IMR-90 (cell line): ENCODE data around the gene SALL4. TPM values are rescaled to one million over a fixed set of nuclear protein-coding genes. Genes with fewer than 3 reads are reported as not detected.

Experiments used
- ATAC-seq: fragments of 200-7000 bp; cut with Tn5 transposase; 2 replicates; pipeline ENCODE4 v1.9.1; 2020; ENCODE audit warnings: low read depth, mild to moderate bottlenecking, moderate library complexity
- BruUV-seq: library from RNA; stranded (reverse); fragments of 400-500 nt; replicated peaks from 2 replicates; lab custom pipeline; 2021; lab: Mats Ljungman, UMichigan
- CTCF ChIA-PET: fragments of 300-600 bp; formaldehyde crosslinking; extraction: SDS; loops from one replicate; lab custom pipeline; 2021; ENCODE audit warnings: antibody characterized with exemption; lab: Yijun Ruan, JAX
- POLR2A ChIA-PET: fragments of 300-600 bp; sonication (Branson Sonifier 250); formaldehyde crosslinking; loops from one replicate; lab custom pipeline; 2022; ENCODE audit warnings: antibody characterized with exemption; ENCODE audit not compliant: unreplicated experiment; lab: Charles Lee
- DNase-seq: peaks from one replicate; pipeline ENCODE4 v3.0.0; 2013
- H2AFZ ChIP-seq: replicated peaks from 2 replicates; pipeline ENCODE3; 2013; ENCODE audit warnings: low read length, mild to moderate bottlenecking; ENCODE audit not compliant: poor library complexity
- H2AK5ac ChIP-seq: 2 replicates; pipeline ENCODE4 v1.6.1; 2013; ENCODE audit warnings: low read depth, low read length, inconsistent platforms
- H2AK9ac ChIP-seq: replicated peaks from 2 replicates; pipeline ENCODE3; 2013; ENCODE audit warnings: mild to moderate bottlenecking, low read depth, low read length, moderate library complexity; ENCODE audit not compliant: poor library complexity
- H2BK120ac ChIP-seq: 2 replicates; pipeline ENCODE4 v1.6.1; 2013; ENCODE audit warnings: low read depth, low read length, inconsistent platforms
- H2BK15ac ChIP-seq: 3 replicates; pipeline ENCODE4 v1.6.1; 2013; ENCODE audit warnings: low read depth, low read length, inconsistent platforms
- H2BK20ac ChIP-seq: 2 replicates; pipeline ENCODE4 v1.6.1; 2013; ENCODE audit warnings: low read depth, mild to moderate bottlenecking, inconsistent platforms, low read length, moderate library complexity
- H2BK5ac ChIP-seq: 2 replicates; pipeline ENCODE4 v1.6.1; 2013; ENCODE audit warnings: mild to moderate bottlenecking, low read depth, low read length, inconsistent platforms; ENCODE audit not compliant: poor library complexity, severe bottlenecking
- H3K14ac ChIP-seq: replicated peaks from 2 replicates; pipeline ENCODE4 v1.6.1; 2013; ENCODE audit warnings: low read depth, low read length, inconsistent platforms
- H3K18ac ChIP-seq: 2 replicates; pipeline ENCODE4 v1.6.1; 2013; ENCODE audit warnings: low read depth, low read length, control low read depth
- H3K23ac ChIP-seq: 2 replicates; pipeline ENCODE4 v1.6.1; 2013; ENCODE audit warnings: low read depth, low read length, inconsistent platforms
- H3K27ac ChIP-seq: 2 replicates; pipeline ENCODE4 v1.5.1; 2013; ENCODE audit warnings: mild to moderate bottlenecking, control low read depth, low read length; ENCODE audit not compliant: insufficient read depth
- H3K27me3 ChIP-seq: 2 replicates; pipeline ENCODE4 v1.6.1; 2013; ENCODE audit warnings: low read length; ENCODE audit not compliant: control insufficient read depth, insufficient read depth
- H3K36me3 ChIP-seq: 2 replicates; pipeline ENCODE4 v1.6.1; 2013; ENCODE audit warnings: low read length, mixed read lengths; ENCODE audit not compliant: control insufficient read depth, insufficient read depth
- H3K4ac ChIP-seq: 2 replicates; pipeline ENCODE4 v1.6.1; 2013; ENCODE audit warnings: low read depth, low read length, inconsistent platforms
- H3K4me1 ChIP-seq: 2 replicates; pipeline ENCODE4 v1.6.1; 2013; ENCODE audit warnings: low read length, mixed read lengths; ENCODE audit not compliant: control insufficient read depth, insufficient read depth
- H3K4me2 ChIP-seq: 2 replicates; pipeline ENCODE4 v1.6.1; 2013; ENCODE audit warnings: low read depth, mild to moderate bottlenecking, control low read depth, low read length, moderate library complexity
- H3K4me3 ChIP-seq: 2 replicates; pipeline ENCODE4 v1.5.1; 2013; ENCODE audit warnings: low read depth, mild to moderate bottlenecking, control low read depth, low read length, moderate library complexity; ENCODE audit not compliant: insufficient read depth
- H3K56ac ChIP-seq: 2 replicates; pipeline ENCODE4 v1.6.1; 2013; ENCODE audit warnings: low read length, inconsistent platforms; ENCODE audit not compliant: insufficient read depth; ENCODE audit errors: extremely low read depth
- H3K79me1 ChIP-seq, 2 experiments: 2 replicates each; pipeline ENCODE4 v1.6.1; 2013; ENCODE audit warnings: low read length in 2 of 2, inconsistent platforms in 1 of 2, low read depth in 1 of 2
- H3K9ac ChIP-seq: 2 replicates; pipeline ENCODE4 v1.6.1; 2013; ENCODE audit warnings: low read depth, low read length, control low read depth
- H3K9me1 ChIP-seq: 2 replicates; pipeline ENCODE4 v1.6.1; 2013; ENCODE audit warnings: low read length, inconsistent platforms; ENCODE audit not compliant: insufficient read depth
- H3K9me3 ChIP-seq: 2 replicates; pipeline ENCODE4 v1.6.1; 2013; ENCODE audit warnings: low read length; ENCODE audit not compliant: control insufficient read depth, insufficient read depth
- H4K20me1 ChIP-seq: 2 replicates; pipeline ENCODE4 v1.6.1; 2013; ENCODE audit warnings: low read length, inconsistent platforms; ENCODE audit not compliant: insufficient read depth
- H4K5ac ChIP-seq: 2 replicates; pipeline ENCODE4 v1.6.1; 2013; ENCODE audit warnings: mild to moderate bottlenecking, low read depth, low read length, control low read depth
- H4K8ac ChIP-seq, 2 experiments: 2 replicates each; pipeline ENCODE4 v1.6.1; 2013; ENCODE audit warnings: low read depth in 2 of 2, low read length in 2 of 2, control low read depth in 1 of 2, inconsistent platforms in 1 of 2
- H4K91ac ChIP-seq: 2 replicates; pipeline ENCODE4 v1.6.1; 2013; ENCODE audit warnings: low read depth, low read length, inconsistent platforms; ENCODE audit not compliant: insufficient read depth
- BHLHE40 ChIP-seq: fragments of 150-350 bp; IDR thresholded peaks from 2 replicates; pipeline ENCODE4 v1.6.1; 2016; ENCODE audit warnings: mild to moderate bottlenecking, low read depth, low read length
- CEBPB ChIP-seq: IDR thresholded peaks from 2 replicates; pipeline ENCODE4 v1.6.1; 2012; ENCODE audit warnings: low read depth, low read length, improper control_type of control experiment
- CHD1 ChIP-seq: IDR thresholded peaks from 2 replicates; pipeline ENCODE4 v1.6.1; 2012; ENCODE audit warnings: low read depth, low read length, improper control_type of control experiment
- FOS ChIP-seq: fragments of 150-350 bp; IDR thresholded peaks from 2 replicates; pipeline ENCODE4 v1.6.1; 2016; ENCODE audit warnings: low read depth, low read length
- MAFK ChIP-seq: IDR thresholded peaks from 2 replicates; pipeline ENCODE4 v1.6.1; 2012; ENCODE audit warnings: low read depth, low read length, improper control_type of control experiment
- MAZ ChIP-seq: IDR thresholded peaks from 2 replicates; pipeline ENCODE4 v1.6.1; 2012; ENCODE audit warnings: low read depth, mild to moderate bottlenecking, low read length, improper control_type of control experiment, moderate library complexity, borderline replicate concordance
- MXI1 ChIP-seq: IDR thresholded peaks from 2 replicates; pipeline ENCODE4 v1.6.1; 2012; ENCODE audit warnings: low read depth, mild to moderate bottlenecking, low read length, moderate library complexity, borderline replicate concordance
- NFE2L2 ChIP-seq: fragments of 150-350 bp; IDR thresholded peaks from 2 replicates; pipeline ENCODE4 v1.6.1; 2016; ENCODE audit warnings: low read depth, mild to moderate bottlenecking, low read length
- POLR2A ChIP-seq: IDR thresholded peaks from 2 replicates; pipeline ENCODE4 v1.6.1; 2012; ENCODE audit warnings: mild to moderate bottlenecking, low read depth, low read length
- RAD21 ChIP-seq: IDR thresholded peaks from 2 replicates; pipeline ENCODE4 v1.6.1; 2012; ENCODE audit warnings: low read length, improper control_type of control experiment
- RCOR1 ChIP-seq: IDR thresholded peaks from 2 replicates; pipeline ENCODE4 v1.6.1; 2012; ENCODE audit warnings: mild to moderate bottlenecking, low read length, improper control_type of control experiment; ENCODE audit not compliant: insufficient replicate concordance
- RFX5 ChIP-seq: IDR thresholded peaks from 2 replicates; pipeline ENCODE4 v1.8.0; 2012; ENCODE audit warnings: low read depth, mild to moderate bottlenecking, low read length, moderate library complexity
- SMC3 ChIP-seq: fragments of 150-350 bp; IDR thresholded peaks from 2 replicates; pipeline ENCODE4 v1.6.1; 2016; ENCODE audit warnings: low read depth, mild to moderate bottlenecking, antibody characterized with exemption, low read length, moderate library complexity
- WGBS, 2 experiments: methylation state at CpG; one replicate each; pipeline versions ENCODE4 v1.1.5 to v1.1.7; 2013; ENCODE audit warnings: missing lambda C conversion rate in 2 of 2; ENCODE audit not compliant: insufficient read length in 1 of 2; ENCODE audit errors: extremely low coverage in 2 of 2; 5-methylcytosine and 5-hydroxymethylcytosine counted together
- dilution Hi-C: fragments of 300-500 bp; cut with HindIII; formaldehyde crosslinking; loops from one replicate; pipeline ENCODE4 v1.14.3; 2018; ENCODE audit warnings: low sequenced_read_pairs; ENCODE audit not compliant: unreplicated experiment
- in situ Hi-C: fragments of 300-500 bp; cut with MboI; formaldehyde crosslinking; loops from 3 replicates; pipeline ENCODE4 v1.14.3; 2019; ENCODE audit warnings: low sequenced_read_pairs, inconsistent platforms, mixed read lengths
- intact Hi-C: fragments of 100-400 bp; cut with micrococcal nuclease; formaldehyde crosslinking; loops from 2 replicates; pipeline ENCODE4 v1.10.0; 2022
- polyA plus RNA-seq, 3 experiments: library from polyadenylated mRNA; depleted of rRNA; stranded (reverse); fragments of >200 nt; gene quantifications; 2 replicates each; pipeline ENCODE4 v1.2.3, GENCODE V29; 2012; ENCODE audit warnings: low replicate concordance in 1 of 3
- total RNA-seq: library from RNA; depleted of rRNA; stranded (reverse); fragments of >200 nt; gene quantifications from 2 replicates; pipeline ENCODE4 v1.2.3, GENCODE V29; 2012
- TF ChIP-seq, protein P1 (sequence below): conservative IDR thresholded peaks from 2 replicates; pipeline ENCODE4 v1.5.1; 2012; ENCODE audit warnings: mild to moderate bottlenecking, low read depth, low read length, improper control_type of control experiment
- TF ChIP-seq, protein P2 (sequence below): fragments of 150-350 bp; IDR thresholded peaks from 2 replicates; pipeline ENCODE4 v1.6.1; 2016; ENCODE audit warnings: low read depth, mild to moderate bottlenecking, low read length, moderate library complexity, borderline replicate concordance
- TF ChIP-seq, protein P3 (sequence below): fragments of 150-350 bp; IDR thresholded peaks from 2 replicates; pipeline ENCODE4 v1.6.1; 2017; ENCODE audit warnings: mild to moderate bottlenecking, antibody characterized with exemption, low read length, low read depth

The SALL4 gene
- total and polyA plus RNA-seq, 2 of the 4 experiments (the other 2 are of a cell fraction), result not detected

DNA sequence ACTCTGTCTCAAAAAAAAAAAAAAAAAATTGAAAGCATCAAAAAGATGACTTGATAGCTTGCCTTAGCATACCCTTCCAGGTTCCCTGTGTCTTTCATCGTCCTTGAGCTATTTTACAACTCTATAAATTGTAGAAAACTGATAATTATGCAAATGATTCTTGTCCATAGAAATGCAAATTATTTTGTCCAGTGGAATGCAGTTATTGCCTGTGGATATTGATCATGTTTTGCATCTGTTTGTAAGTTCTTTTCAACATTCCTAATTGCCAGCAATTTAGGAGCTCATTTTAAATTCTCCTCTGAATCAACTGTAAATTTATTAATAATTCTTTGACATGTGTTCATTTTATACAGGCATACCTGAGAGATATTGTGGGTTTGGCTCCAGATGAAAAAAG lies 27.1 kb downstream of the SALL4 start:
- Histone ChIP-seq H3K27ac (no peak overlapping the region), H2AK5ac (no peak overlapping the region), H4K91ac (no peak overlapping the region), H3K18ac (no peak overlapping the region), H3K9me1 (no peaks in the 10 kb centered on the region), H3K9ac (no peak overlapping the region), H4K8ac (no peak overlapping the region), H3K4me2 (no peak overlapping the region), H3K36me3 (no peaks in the 10 kb centered on the region), H3K79me1 (no peaks in the 10 kb centered on the region), H3K4ac (no peak overlapping the region), H3K23ac (no peak overlapping the region), H3K4me1 (no peaks in the 10 kb centered on the region), H4K20me1 (no peaks in the 10 kb centered on the region), H2BK20ac (no peak overlapping the region), H2BK15ac (no peak overlapping the region), H2AK9ac (no peak overlapping the region), H2AFZ (no peak overlapping the region), H3K9me3 (peaks cover 3% of the 10 kb centered on the region), H2BK5ac (no peak overlapping the region), H3K27me3 (no peaks in the 10 kb centered on the region), H4K5ac (no peak overlapping the region), H2BK120ac (no peak overlapping the region), H3K14ac (no peak overlapping the region), H3K56ac (no peak overlapping the region), H3K4me3 (no peak overlapping the region)
- BruUV-seq, result no TSS peak
- no peak for ATAC-seq
- TF ChIP-seq, protein P1, sequence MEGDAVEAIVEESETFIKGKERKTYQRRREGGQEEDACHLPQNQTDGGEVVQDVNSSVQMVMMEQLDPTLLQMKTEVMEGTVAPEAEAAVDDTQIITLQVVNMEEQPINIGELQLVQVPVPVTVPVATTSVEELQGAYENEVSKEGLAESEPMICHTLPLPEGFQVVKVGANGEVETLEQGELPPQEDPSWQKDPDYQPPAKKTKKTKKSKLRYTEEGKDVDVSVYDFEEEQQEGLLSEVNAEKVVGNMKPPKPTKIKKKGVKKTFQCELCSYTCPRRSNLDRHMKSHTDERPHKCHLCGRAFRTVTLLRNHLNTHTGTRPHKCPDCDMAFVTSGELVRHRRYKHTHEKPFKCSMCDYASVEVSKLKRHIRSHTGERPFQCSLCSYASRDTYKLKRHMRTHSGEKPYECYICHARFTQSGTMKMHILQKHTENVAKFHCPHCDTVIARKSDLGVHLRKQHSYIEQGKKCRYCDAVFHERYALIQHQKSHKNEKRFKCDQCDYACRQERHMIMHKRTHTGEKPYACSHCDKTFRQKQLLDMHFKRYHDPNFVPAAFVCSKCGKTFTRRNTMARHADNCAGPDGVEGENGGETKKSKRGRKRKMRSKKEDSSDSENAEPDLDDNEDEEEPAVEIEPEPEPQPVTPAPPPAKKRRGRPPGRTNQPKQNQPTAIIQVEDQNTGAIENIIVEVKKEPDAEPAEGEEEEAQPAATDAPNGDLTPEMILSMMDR, result no peak
- TF ChIP-seq BHLHE40, result no peak
- no peak for TF ChIP-seq POLR2A
- TF ChIP-seq FOS, result no peak
- no peak for TF ChIP-seq MAZ
- no peak for TF ChIP-seq CHD1
- TF ChIP-seq RFX5, result no peak
- TF ChIP-seq MXI1, result no peak
- no peak for TF ChIP-seq RAD21
- TF ChIP-seq CEBPB, result no peak
- no peak for TF ChIP-seq NFE2L2
- no peak for TF ChIP-seq MAFK
- TF ChIP-seq SMC3, result no peak
- no peak for TF ChIP-seq RCOR1
- TF ChIP-seq, protein P2, sequence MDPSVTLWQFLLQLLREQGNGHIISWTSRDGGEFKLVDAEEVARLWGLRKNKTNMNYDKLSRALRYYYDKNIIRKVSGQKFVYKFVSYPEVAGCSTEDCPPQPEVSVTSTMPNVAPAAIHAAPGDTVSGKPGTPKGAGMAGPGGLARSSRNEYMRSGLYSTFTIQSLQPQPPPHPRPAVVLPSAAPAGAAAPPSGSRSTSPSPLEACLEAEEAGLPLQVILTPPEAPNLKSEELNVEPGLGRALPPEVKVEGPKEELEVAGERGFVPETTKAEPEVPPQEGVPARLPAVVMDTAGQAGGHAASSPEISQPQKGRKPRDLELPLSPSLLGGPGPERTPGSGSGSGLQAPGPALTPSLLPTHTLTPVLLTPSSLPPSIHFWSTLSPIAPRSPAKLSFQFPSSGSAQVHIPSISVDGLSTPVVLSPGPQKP, result no peak
- TF ChIP-seq, protein P3, sequence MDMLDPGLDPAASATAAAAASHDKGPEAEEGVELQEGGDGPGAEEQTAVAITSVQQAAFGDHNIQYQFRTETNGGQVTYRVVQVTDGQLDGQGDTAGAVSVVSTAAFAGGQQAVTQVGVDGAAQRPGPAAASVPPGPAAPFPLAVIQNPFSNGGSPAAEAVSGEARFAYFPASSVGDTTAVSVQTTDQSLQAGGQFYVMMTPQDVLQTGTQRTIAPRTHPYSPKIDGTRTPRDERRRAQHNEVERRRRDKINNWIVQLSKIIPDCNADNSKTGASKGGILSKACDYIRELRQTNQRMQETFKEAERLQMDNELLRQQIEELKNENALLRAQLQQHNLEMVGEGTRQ, result no peak
- dilution Hi-C loops (no loop called here), in situ Hi-C loops (no loop called here), intact Hi-C loops (no loop called here)
- no peak for DNase-seq
- ChIA-PET POLR2A (interaction anchor here (0.6 kb wide), 1 partner anchor 25 kb away, joined by 3 read pairs; no protein-coding TSS in a partner anchor), CTCF (no interaction called here)
- WGBS, 2 experiments, result no CpG with 5 or more reads among the region's 1 CpG
